ENCODE data around the gene CNTN4. TPM values are rescaled to one million over a fixed set of nuclear protein-coding genes. Genes with fewer than 3 reads are reported as not detected.

CNTN4 gene
- total RNA-seq, 1 experiment from 2014 or later: not detected

- no peak for TF ChIP-seq CDX4 (CRISPR knock-in tag; IDR thresholded peaks at IDR 0.05; ENCODE audit: borderline replicate concordance)
- TF ChIP-seq RELA (CRISPR knock-in tag; IDR thresholded peaks at IDR 0.05; ENCODE audit: borderline replicate concordance): no peak
- TF ChIP-seq SP1 (CRISPR knock-in tag; conservative IDR thresholded peaks at IDR 0.05): no peak
- TF ChIP-seq USF2 (CRISPR knock-in tag; IDR thresholded peaks at IDR 0.05): no peak
These were observed 1004.1 kb downstream of the CNTN4 start (continued) for GRCh38 chr3:3102751-3103150.

GRCh38 chr3:3105246-3105645, 1006.6 kb downstream of the CNTN4 start:
- peaks cover 12% of the 10 kb centered on the region for H3K36me3 Mint-ChIP-seq
- no peak for ATAC-seq
- H3K9me3 Mint-ChIP-seq: peaks cover 50% of the 10 kb centered on the region
- no peaks in the 10 kb centered on the region; the same call in 1 of the 2 replicates for H3K4me1 Mint-ChIP-seq
- ChIA-PET POLR2A (no interaction called here), CTCF (no interaction called here)
- no peak for DNase-seq (ENCODE audit: low spot score)
- no peaks in the 10 kb centered on the region; the same call in 1 of the 2 replicates for H3K27me3 Mint-ChIP-seq (ENCODE audit: low read depth)
- TF ChIP-seq, protein P1, sequence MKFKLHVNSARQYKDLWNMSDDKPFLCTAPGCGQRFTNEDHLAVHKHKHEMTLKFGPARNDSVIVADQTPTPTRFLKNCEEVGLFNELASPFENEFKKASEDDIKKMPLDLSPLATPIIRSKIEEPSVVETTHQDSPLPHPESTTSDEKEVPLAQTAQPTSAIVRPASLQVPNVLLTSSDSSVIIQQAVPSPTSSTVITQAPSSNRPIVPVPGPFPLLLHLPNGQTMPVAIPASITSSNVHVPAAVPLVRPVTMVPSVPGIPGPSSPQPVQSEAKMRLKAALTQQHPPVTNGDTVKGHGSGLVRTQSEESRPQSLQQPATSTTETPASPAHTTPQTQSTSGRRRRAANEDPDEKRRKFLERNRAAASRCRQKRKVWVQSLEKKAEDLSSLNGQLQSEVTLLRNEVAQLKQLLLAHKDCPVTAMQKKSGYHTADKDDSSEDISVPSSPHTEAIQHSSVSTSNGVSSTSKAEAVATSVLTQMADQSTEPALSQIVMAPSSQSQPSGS (CRISPR knock-in tag; IDR thresholded peaks at IDR 0.05; ENCODE audit: borderline replicate concordance, low read depth): no peak
- no peak for TF ChIP-seq IRF1 (CRISPR knock-in tag; IDR thresholded peaks at IDR 0.05)
- TF ChIP-seq TCF7 (CRISPR knock-in tag; IDR thresholded peaks at IDR 0.05; ENCODE audit: low read depth): no peak
- no peak for TF ChIP-seq ATF3 (CRISPR knock-in tag; conservative IDR thresholded peaks at IDR 0.05)
- TF ChIP-seq TEAD1 (CRISPR knock-in tag; IDR thresholded peaks at IDR 0.05): no peak
- TF ChIP-seq, protein P2, sequence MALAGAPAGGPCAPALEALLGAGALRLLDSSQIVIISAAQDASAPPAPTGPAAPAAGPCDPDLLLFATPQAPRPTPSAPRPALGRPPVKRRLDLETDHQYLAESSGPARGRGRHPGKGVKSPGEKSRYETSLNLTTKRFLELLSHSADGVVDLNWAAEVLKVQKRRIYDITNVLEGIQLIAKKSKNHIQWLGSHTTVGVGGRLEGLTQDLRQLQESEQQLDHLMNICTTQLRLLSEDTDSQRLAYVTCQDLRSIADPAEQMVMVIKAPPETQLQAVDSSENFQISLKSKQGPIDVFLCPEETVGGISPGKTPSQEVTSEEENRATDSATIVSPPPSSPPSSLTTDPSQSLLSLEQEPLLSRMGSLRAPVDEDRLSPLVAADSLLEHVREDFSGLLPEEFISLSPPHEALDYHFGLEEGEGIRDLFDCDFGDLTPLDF (CRISPR knock-in tag; IDR thresholded peaks at IDR 0.05): no peak
- TF ChIP-seq, protein P3, sequence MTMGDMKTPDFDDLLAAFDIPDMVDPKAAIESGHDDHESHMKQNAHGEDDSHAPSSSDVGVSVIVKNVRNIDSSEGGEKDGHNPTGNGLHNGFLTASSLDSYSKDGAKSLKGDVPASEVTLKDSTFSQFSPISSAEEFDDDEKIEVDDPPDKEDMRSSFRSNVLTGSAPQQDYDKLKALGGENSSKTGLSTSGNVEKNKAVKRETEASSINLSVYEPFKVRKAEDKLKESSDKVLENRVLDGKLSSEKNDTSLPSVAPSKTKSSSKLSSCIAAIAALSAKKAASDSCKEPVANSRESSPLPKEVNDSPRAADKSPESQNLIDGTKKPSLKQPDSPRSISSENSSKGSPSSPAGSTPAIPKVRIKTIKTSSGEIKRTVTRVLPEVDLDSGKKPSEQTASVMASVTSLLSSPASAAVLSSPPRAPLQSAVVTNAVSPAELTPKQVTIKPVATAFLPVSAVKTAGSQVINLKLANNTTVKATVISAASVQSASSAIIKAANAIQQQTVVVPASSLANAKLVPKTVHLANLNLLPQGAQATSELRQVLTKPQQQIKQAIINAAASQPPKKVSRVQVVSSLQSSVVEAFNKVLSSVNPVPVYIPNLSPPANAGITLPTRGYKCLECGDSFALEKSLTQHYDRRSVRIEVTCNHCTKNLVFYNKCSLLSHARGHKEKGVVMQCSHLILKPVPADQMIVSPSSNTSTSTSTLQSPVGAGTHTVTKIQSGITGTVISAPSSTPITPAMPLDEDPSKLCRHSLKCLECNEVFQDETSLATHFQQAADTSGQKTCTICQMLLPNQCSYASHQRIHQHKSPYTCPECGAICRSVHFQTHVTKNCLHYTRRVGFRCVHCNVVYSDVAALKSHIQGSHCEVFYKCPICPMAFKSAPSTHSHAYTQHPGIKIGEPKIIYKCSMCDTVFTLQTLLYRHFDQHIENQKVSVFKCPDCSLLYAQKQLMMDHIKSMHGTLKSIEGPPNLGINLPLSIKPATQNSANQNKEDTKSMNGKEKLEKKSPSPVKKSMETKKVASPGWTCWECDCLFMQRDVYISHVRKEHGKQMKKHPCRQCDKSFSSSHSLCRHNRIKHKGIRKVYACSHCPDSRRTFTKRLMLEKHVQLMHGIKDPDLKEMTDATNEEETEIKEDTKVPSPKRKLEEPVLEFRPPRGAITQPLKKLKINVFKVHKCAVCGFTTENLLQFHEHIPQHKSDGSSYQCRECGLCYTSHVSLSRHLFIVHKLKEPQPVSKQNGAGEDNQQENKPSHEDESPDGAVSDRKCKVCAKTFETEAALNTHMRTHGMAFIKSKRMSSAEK (CRISPR knock-in tag; IDR thresholded peaks at IDR 0.05; ENCODE audit: borderline replicate concordance): no peak
- TF ChIP-seq, protein P4, sequence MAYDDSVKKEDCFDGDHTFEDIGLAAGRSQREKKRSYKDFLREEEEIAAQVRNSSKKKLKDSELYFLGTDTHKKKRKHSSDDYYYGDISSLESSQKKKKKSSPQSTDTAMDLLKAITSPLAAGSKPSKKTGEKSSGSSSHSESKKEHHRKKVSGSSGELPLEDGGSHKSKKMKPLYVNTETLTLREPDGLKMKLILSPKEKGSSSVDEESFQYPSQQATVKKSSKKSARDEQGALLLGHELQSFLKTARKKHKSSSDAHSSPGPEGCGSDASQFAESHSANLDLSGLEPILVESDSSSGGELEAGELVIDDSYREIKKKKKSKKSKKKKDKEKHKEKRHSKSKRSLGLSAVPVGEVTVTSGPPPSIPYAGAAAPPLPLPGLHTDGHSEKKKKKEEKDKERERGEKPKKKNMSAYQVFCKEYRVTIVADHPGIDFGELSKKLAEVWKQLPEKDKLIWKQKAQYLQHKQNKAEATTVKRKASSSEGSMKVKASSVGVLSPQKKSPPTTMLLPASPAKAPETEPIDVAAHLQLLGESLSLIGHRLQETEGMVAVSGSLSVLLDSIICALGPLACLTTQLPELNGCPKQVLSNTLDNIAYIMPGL (CRISPR knock-in tag; IDR thresholded peaks at IDR 0.05): no peak
- TF ChIP-seq ZBTB21 (CRISPR knock-in tag; IDR thresholded peaks at IDR 0.05; ENCODE audit: borderline replicate concordance): no peak
- TF ChIP-seq, protein P5, sequence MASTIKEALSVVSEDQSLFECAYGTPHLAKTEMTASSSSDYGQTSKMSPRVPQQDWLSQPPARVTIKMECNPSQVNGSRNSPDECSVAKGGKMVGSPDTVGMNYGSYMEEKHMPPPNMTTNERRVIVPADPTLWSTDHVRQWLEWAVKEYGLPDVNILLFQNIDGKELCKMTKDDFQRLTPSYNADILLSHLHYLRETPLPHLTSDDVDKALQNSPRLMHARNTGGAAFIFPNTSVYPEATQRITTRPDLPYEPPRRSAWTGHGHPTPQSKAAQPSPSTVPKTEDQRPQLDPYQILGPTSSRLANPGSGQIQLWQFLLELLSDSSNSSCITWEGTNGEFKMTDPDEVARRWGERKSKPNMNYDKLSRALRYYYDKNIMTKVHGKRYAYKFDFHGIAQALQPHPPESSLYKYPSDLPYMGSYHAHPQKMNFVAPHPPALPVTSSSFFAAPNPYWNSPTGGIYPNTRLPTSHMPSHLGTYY (CRISPR knock-in tag; IDR thresholded peaks at IDR 0.05): no peak
- TF ChIP-seq NR3C1 (CRISPR knock-in tag; conservative IDR thresholded peaks at IDR 0.05; ENCODE audit: low read depth): no peak
- no peak for TF ChIP-seq ZBTB43 (CRISPR knock-in tag; IDR thresholded peaks at IDR 0.05)
- TF ChIP-seq, protein P6, sequence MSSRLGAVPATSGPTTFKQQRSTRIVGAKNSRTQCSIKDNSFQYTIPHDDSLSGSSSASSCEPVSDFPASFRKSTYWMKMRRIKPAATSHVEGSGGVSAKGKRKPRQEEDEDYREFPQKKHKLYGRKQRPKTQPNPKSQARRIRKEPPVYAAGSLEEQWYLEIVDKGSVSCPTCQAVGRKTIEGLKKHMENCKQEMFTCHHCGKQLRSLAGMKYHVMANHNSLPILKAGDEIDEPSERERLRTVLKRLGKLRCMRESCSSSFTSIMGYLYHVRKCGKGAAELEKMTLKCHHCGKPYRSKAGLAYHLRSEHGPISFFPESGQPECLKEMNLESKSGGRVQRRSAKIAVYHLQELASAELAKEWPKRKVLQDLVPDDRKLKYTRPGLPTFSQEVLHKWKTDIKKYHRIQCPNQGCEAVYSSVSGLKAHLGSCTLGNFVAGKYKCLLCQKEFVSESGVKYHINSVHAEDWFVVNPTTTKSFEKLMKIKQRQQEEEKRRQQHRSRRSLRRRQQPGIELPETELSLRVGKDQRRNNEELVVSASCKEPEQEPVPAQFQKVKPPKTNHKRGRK (CRISPR knock-in tag; IDR thresholded peaks at IDR 0.05; ENCODE audit: borderline replicate concordance): no peak
- TF ChIP-seq SP1 (CRISPR knock-in tag; conservative IDR thresholded peaks at IDR 0.05): no peak
- TF ChIP-seq USF2 (CRISPR knock-in tag; IDR thresholded peaks at IDR 0.05): no peak
- no peak overlapping the region for H3K27ac Mint-ChIP-seq
- no peak overlapping the region for H3K4me3 Mint-ChIP-seq
